ENCODE results near the gene SOX1.

Gene SOX1

DNA sequence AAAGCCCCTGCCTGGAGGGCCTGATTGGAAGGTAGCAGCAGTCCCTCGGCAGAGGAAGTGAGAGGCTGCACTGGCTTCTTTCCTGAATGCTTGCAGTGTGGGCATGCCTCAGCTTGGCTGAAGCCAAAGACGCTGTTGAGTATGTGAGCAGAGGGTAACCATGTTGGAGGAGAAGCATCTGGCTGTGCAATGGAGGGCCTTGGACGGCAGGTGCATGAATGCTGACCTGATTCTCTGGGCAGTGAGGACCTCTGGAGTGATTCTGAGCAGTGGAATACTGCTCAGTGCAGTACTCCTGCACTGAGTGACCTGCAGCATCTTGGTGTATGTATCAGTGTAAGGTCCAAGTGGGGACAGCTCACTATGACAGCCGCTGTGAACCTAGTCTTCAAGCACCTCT, 46.9 kb downstream of the SOX1 start:
- TF ChIP-seq EZH2 (IDR thresholded peaks at IDR 0.05; ENCODE audit: borderline replicate concordance, low read length) (no peak), CTCF (IDR thresholded peaks at IDR 0.05; ENCODE audit: low read length) (no peak)
- no peaks in the 10 kb centered on the region for H3K9me2 ChIP-seq (ENCODE audit: low read depth, low read length)

GRCh38 chr13:112114391-112114790, 47.4 kb downstream of the SOX1 start:
- TF ChIP-seq CTCF (IDR thresholded peaks at IDR 0.05; ENCODE audit: low read length) (no peak), EZH2 (IDR thresholded peaks at IDR 0.05; ENCODE audit: borderline replicate concordance, low read length) (no peak)
- H3K4me3 ChIP-seq (ENCODE audit: low read depth, low read length, poor library complexity, severe bottlenecking), result no peak overlapping the region
- H3K36me3 ChIP-seq (ENCODE audit: insufficient read depth, low read length), result no peaks in the 10 kb centered on the region
- no peaks in the 10 kb centered on the region for H3K4me1 ChIP-seq (ENCODE audit: insufficient read depth, low read length, severe bottlenecking)
- H2AFZ ChIP-seq (ENCODE audit: low read length), result no peak overlapping the region
- peaks cover 4% of the 10 kb centered on the region; the same call in 1 of the 2 replicates for H3K27me3 ChIP-seq (ENCODE audit: insufficient read depth, low read length)
- no peak overlapping the region for H3K9ac ChIP-seq (ENCODE audit: low read length)
- no peaks in the 10 kb centered on the region for H3F3A ChIP-seq (ENCODE audit: insufficient read depth, low read length)
- H3K79me2 ChIP-seq (ENCODE audit: insufficient read depth, low read length), result no peaks in the 10 kb centered on the region
- no peak overlapping the region for H3K4me2 ChIP-seq (ENCODE audit: low read length)
- no peaks in the 10 kb centered on the region for H3K9me3 ChIP-seq (ENCODE audit: low read length)
- H4K20me1 ChIP-seq (ENCODE audit: insufficient read depth, low read length), result no peaks in the 10 kb centered on the region
- H3K9me2 ChIP-seq (ENCODE audit: low read depth, low read length), result no peaks in the 10 kb centered on the region
- H3K27ac ChIP-seq (ENCODE audit: low read depth, low read length, poor library complexity, severe bottlenecking), result no peak overlapping the region

More for the DNA sequence above, 46.9 kb downstream of the SOX1 start:
- H3K36me3 ChIP-seq (ENCODE audit: insufficient read depth, low read length), result no peaks in the 10 kb centered on the region
- H3K27me3 ChIP-seq (ENCODE audit: insufficient read depth, low read length), result peaks cover 4% of the 10 kb centered on the region; the same call in 1 of the 2 replicates
- no peak overlapping the region for H3K9ac ChIP-seq (ENCODE audit: low read length)
- no peak overlapping the region for H3K4me3 ChIP-seq (ENCODE audit: low read depth, low read length, poor library complexity, severe bottlenecking)
- no peaks in the 10 kb centered on the region for H3K4me1 ChIP-seq (ENCODE audit: insufficient read depth, low read length, severe bottlenecking)
- H3F3A ChIP-seq (ENCODE audit: insufficient read depth, low read length), result no peaks in the 10 kb centered on the region
- no peak overlapping the region for H2AFZ ChIP-seq (ENCODE audit: low read length)
- H3K4me2 ChIP-seq (ENCODE audit: low read length), result no peak overlapping the region
- H3K9me3 ChIP-seq (ENCODE audit: low read length), result no peaks in the 10 kb centered on the region
- no peaks in the 10 kb centered on the region for H3K79me2 ChIP-seq (ENCODE audit: insufficient read depth, low read length)
- H4K20me1 ChIP-seq (ENCODE audit: insufficient read depth, low read length), result no peaks in the 10 kb centered on the region
- no peak overlapping the region for H3K27ac ChIP-seq (ENCODE audit: low read depth, low read length, poor library complexity, severe bottlenecking)

GRCh38 chr13:112115403-112116091, 48.6 kb downstream of the SOX1 start:
- Histone ChIP-seq H3K4me1 (ENCODE audit: insufficient read depth, low read length, severe bottlenecking) (no peaks in the 10 kb centered on the region), H3K4me2 (ENCODE audit: low read length) (no peak overlapping the region), H3K79me2 (ENCODE audit: insufficient read depth, low read length) (no peaks in the 10 kb centered on the region), H3K9me2 (ENCODE audit: low read depth, low read length) (no peaks in the 10 kb centered on the region), H4K20me1 (ENCODE audit: insufficient read depth, low read length) (no peaks in the 10 kb centered on the region), H2AFZ (ENCODE audit: low read length) (no peak overlapping the region), H3F3A (ENCODE audit: insufficient read depth, low read length) (no peaks in the 10 kb centered on the region), H3K9me3 (ENCODE audit: low read length) (no peaks in the 10 kb centered on the region), H3K27me3 (ENCODE audit: insufficient read depth, low read length) (peaks cover 4% of the 10 kb centered on the region; the same call in 1 of the 2 replicates), H3K27ac (ENCODE audit: low read depth, low read length, poor library complexity, severe bottlenecking) (no peak overlapping the region), H3K4me3 (ENCODE audit: low read depth, low read length, poor library complexity, severe bottlenecking) (no peak overlapping the region), H3K9ac (ENCODE audit: low read length) (no peak overlapping the region), H3K36me3 (ENCODE audit: insufficient read depth, low read length) (no peaks in the 10 kb centered on the region)
- TF ChIP-seq EZH2 (IDR thresholded peaks at IDR 0.05; ENCODE audit: borderline replicate concordance, low read length), result no peak
- no peak for TF ChIP-seq CTCF (IDR thresholded peaks at IDR 0.05; ENCODE audit: low read length)
